HG03066 (cell line): ENCODE results near the gene ROBO2.

Experiments used
- ATAC-seq: cut with Tn5 transposase; IDR thresholded peaks from one replicate; pipeline ENCODE4 v1.9.1; 2021; ENCODE audit warnings: low read depth; ENCODE audit not compliant: unreplicated experiment

ROBO2 gene

DNA sequence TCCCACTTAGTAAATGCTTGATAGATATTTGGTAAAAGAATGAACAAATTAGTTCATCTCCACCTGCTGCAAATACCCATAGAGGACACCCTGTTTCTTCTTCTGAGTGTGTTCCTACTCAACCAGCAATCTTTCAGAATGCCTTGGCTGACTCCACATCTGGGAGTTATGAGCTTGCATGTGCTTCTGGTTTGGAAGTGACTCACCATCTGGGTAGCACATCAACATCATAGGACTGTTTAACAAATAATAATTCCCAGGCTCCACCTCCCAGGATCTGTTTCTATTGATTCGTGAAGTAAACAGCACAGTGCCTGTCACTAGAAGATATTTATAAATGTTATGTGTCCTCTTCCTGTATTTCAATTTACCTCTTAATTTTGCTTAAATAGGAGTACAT, 580.1 kb downstream of the ROBO2 start:
- no peak for ATAC-seq

DNA sequence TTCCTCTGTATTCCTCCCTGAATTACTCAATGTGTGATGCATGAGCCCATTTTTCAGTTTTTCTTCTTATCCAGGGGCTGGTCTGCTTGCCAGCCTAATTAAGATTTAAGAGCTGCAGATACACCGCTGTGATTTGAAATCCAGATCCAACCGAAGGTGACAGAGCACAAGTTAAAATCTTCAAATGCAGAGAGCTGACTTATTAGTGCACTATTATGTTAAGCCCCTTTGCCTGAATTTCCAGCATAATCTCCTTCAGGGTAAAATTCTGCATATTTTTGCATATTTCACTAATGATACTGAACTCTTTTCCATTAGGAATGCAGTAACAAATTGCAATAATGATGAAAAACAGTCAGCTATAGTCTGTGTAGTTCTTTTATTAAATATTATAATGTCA, 583.6 kb downstream of the ROBO2 start:
- no peak for ATAC-seq

- ATAC-seq: no peak
Measured at GRCh38 chr3:77626157-77626556, 586.3 kb downstream of the ROBO2 start.

DNA sequence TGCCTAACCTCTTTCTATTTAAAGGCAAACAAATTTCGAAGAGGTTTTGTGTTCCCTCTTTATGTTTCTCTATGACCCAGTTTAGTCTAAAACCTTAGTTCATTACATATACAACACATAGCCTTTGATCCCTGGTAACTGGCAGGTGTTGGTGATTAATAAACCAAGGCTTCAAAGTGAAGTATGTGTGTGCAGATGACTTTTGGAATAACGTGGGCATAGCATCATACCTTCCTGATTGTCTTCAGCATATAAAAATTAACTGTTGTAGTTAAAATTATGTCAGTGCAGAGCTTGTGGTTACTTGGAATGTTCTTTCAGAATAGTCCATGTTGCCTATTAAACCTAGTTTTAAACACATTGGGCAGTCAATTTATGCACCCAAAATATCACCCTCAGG, 608.3 kb downstream of the ROBO2 start:
- no peak for ATAC-seq

- ATAC-seq: no peak
Measured at GRCh38 chr3:77648664-77649063, 608.8 kb downstream of the ROBO2 start.

GRCh38 chr3:77652624-77653023, 612.7 kb downstream of the ROBO2 start:
- no peak for ATAC-seq

- ATAC-seq: no peak
Measured at GRCh38 chr3:77655396-77655795, 615.5 kb downstream of the ROBO2 start.

- no peak for ATAC-seq
Measured at GRCh38 chr3:77660718-77661117, 620.8 kb downstream of the ROBO2 start.

- no peak for ATAC-seq
Measured at GRCh38 chr3:77667901-77668300, 628.0 kb downstream of the ROBO2 start.

- no peak for ATAC-seq
Measured at GRCh38 chr3:77668376-77668775, 628.5 kb downstream of the ROBO2 start.

DNA sequence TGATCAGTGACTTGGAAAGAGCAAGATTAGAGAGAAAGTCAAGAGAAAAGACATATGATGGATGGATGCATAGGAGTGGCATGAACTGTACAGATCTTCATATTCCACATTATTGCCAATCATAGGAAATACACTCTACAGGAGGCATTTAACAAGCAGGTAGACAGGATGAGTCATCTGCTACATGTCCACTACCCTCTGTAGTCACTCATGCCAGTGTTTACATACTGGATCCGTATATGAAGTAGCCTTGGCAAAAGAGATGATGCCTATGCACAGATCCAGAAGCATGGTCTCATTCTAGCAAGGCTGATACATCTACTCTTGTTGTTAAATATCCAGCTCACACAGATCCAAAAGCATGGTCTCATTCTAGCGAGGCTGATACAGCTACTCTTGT, 632.1 kb downstream of the ROBO2 start:
- no peak for ATAC-seq

GRCh38 chr3:77682162-77682561, 642.3 kb downstream of the ROBO2 start:
- ATAC-seq: no peak

DNA sequence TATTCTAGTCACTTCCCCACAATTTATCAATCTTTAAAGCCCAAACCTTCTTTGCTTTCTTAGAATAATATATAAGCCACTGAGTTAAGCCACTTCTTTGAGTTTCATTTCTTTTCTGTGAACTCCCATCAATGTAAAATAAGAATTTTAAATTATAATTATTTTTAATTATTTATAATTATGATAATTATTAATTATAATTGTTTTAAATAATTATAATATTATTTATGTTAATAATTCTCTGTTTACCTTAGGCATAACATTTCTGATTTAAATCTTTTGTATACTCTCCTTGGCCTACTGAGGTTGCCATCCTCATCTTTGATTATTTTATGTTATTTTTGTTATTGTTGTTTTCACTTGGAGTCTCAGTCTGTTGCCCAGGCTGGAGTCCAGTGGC, 644.2 kb downstream of the ROBO2 start:
- ATAC-seq: no peak

DNA sequence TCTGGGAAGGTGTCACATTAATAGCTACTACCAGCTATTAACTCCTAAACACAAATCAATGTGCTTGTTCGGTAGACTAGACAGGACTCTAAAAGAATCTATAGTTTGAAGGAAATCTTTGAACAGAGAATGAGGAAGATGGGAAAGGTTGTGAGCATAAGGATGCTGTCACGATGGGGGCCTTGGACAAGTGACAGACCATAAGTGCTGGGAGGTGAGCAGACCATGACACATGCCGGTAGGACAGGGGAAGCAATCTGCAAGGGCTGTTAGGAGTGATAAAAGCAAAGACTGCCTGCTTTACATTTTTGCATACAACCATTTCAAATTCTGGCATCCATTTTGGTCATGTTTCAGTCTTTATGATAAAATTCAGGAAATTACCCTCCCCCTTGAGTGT, 645.8 kb downstream of the ROBO2 start:
- ATAC-seq: no peak

DNA sequence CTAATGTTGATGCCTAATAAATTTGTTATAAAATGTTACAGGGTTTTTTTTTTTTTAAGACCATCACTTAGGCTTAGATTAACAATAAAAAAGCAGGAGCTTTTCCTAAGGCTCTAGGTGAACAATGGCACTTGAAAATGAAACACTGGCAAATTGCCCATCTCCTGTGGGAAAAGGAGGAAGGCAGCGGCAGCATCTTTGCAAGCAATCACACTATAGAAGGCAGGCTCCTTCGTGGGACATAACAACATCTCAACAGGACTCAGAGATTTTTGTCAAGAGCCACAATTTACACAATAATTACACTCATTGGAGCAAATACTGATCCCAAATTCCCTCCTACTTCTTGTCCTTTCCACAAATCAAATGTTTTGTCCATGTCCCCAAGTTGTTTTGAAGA, 646.7 kb downstream of the ROBO2 start:
- no peak for ATAC-seq

DNA sequence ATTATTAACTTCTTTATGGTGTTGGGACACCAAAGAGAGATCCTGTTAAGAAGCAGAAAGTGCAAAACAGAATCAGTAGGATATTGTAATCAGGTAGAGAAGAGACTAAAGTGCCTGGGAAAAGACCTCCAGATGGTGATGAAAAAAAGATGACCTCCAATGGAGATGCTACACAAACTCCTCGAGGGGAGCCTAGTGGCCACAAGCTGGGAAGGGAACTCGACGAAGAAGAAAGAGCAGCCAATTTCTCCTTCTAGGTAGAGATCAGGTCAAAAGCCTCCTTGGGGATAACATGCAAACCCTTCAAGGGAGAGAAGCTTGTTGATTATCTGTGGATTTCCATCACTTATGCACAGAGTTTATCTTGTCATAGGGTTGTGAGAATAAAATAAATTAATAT, 647.6 kb downstream of the ROBO2 start:
- ATAC-seq: no peak

- ATAC-seq: no peak
Measured at GRCh38 chr3:77690284-77690845, 650.5 kb downstream of the ROBO2 start.

GRCh38 chr3:77693147-77693546, 653.2 kb downstream of the ROBO2 start:
- ATAC-seq: no peak

- no peak for ATAC-seq
Measured at GRCh38 chr3:77699125-77699691, 659.3 kb downstream of the ROBO2 start.
